Liver (tissue), 9 donors: ENCODE data around the gene RBM27. TPM values are rescaled to one million over a fixed set of nuclear protein-coding genes. Genes with fewer than 3 reads are reported as not detected.
"Not testable (repeated sequence)": the region's sequence is repeated elsewhere in the genome, so short reads cannot be mapped to it uniquely, and the experiment has no call there.

Experiments used
- DNase-seq: peaks from one replicate; pipeline ENCODE4 v3.0.0-alpha.2; 2017; ENCODE audit warnings: low spot score
- H3K27ac ChIP-seq, 2 donors: one replicate each; pipeline ENCODE4 v1.7.0; 2013; ENCODE audit warnings: inconsistent platforms in 2 of 2, low read length in 2 of 2, control low read depth in 1 of 2, low read depth in 1 of 2, mild to moderate bottlenecking in 1 of 2
- H3K27me3 ChIP-seq, 4 donors: one replicate each; pipeline versions ENCODE4 v1.6.1 to v1.7.0; 2013; ENCODE audit warnings: low read length in 3 of 4, inconsistent platforms in 1 of 4, mild to moderate bottlenecking in 1 of 4, moderate library complexity in 1 of 4; ENCODE audit not compliant: control insufficient read depth in 4 of 4, insufficient read depth in 4 of 4
- H3K36me3 ChIP-seq, 4 donors: one replicate each; pipeline versions ENCODE4 v1.6.1 to v1.7.0; 2013; ENCODE audit warnings: low read length in 3 of 4, mild to moderate bottlenecking in 3 of 4, low read depth in 1 of 4, moderate library complexity in 1 of 4; ENCODE audit not compliant: control insufficient read depth in 4 of 4, insufficient read depth in 3 of 4
- H3K4me1 ChIP-seq, 4 donors: one replicate each; pipeline versions ENCODE4 v1.6.1 to v1.7.0; 2013; ENCODE audit warnings: low read length in 3 of 4, mild to moderate bottlenecking in 3 of 4, moderate library complexity in 1 of 4; ENCODE audit not compliant: control insufficient read depth in 4 of 4, insufficient read depth in 4 of 4
- H3K4me3 ChIP-seq, 3 donors: one replicate each; pipeline versions ENCODE4 v1.6.1 to v1.7.0; 2013; ENCODE audit warnings: low read length in 3 of 3, control low read depth in 1 of 3, low read depth in 1 of 3, mild to moderate bottlenecking in 1 of 3
- H3K9ac ChIP-seq, 2 donors: one replicate each; pipeline ENCODE4 v1.7.0; 2013; ENCODE audit warnings: low read length in 2 of 2, mild to moderate bottlenecking in 2 of 2, moderate library complexity in 2 of 2, control low read depth in 1 of 2, low read depth in 1 of 2
- H3K9me3 ChIP-seq, 4 donors: one replicate each; pipeline versions ENCODE4 v1.6.1 to v1.7.0; 2013; ENCODE audit warnings: low read length in 3 of 4; ENCODE audit not compliant: control insufficient read depth in 4 of 4
- ATF3 ChIP-seq: IDR thresholded peaks from 2 replicates; pipeline ENCODE4 v1.6.1; 2016; ENCODE audit warnings: antibody characterized with exemption
- CTCF ChIP-seq: fragments of 150-350 bp; IDR thresholded peaks from 2 replicates; pipeline ENCODE4 v1.5.1; 2017; ENCODE audit warnings: improper control_type of control experiment, low read depth, low read length; ENCODE audit not compliant: missing input control
- EGR1 ChIP-seq, 2 donors: IDR thresholded peaks; 2 replicates each; pipeline ENCODE4 v1.6.1; 2016 to 2018; ENCODE audit warnings: antibody characterized with exemption in 2 of 2, low read depth in 2 of 2
- FOXA1 ChIP-seq: IDR thresholded peaks from 2 replicates; pipeline ENCODE4 v1.6.1; 2016; ENCODE audit warnings: antibody characterized with exemption
- FOXA2 ChIP-seq: IDR thresholded peaks from 2 replicates; pipeline ENCODE4 v1.6.1; 2016; ENCODE audit warnings: antibody characterized with exemption
- GABPA ChIP-seq, 2 donors: IDR thresholded peaks in 1 of 2; conservative IDR thresholded peaks in 1 of 2; 2 replicates each; pipeline ENCODE4 v1.6.1; 2016; ENCODE audit warnings: antibody characterized with exemption in 2 of 2, mild to moderate bottlenecking in 1 of 2, moderate library complexity in 1 of 2
- HNF4G ChIP-seq: IDR thresholded peaks from 2 replicates; pipeline ENCODE4 v1.6.1; 2016; ENCODE audit warnings: antibody characterized with exemption
- JUND ChIP-seq, 2 donors: IDR thresholded peaks; 2 replicates each; pipeline ENCODE4 v1.6.1; 2016; ENCODE audit warnings: antibody characterized with exemption in 2 of 2
- MAX ChIP-seq: IDR thresholded peaks from 2 replicates; pipeline ENCODE4 v1.6.1; 2016; ENCODE audit warnings: antibody characterized with exemption
- NR2F2 ChIP-seq: IDR thresholded peaks from 2 replicates; pipeline ENCODE4 v1.6.1; 2016; ENCODE audit warnings: antibody characterized with exemption
- RAD21 ChIP-seq, 2 donors: IDR thresholded peaks; 2 replicates each; pipeline ENCODE4 v1.6.1; 2016; ENCODE audit warnings: antibody characterized with exemption in 2 of 2, mild to moderate bottlenecking in 2 of 2
- REST ChIP-seq: IDR thresholded peaks from 2 replicates; pipeline ENCODE4 v1.6.1; 2016; ENCODE audit warnings: antibody characterized with exemption, mild to moderate bottlenecking
- RXRA ChIP-seq, 2 donors: IDR thresholded peaks; 2 replicates each; pipeline ENCODE4 v1.6.1; 2017 to 2018; ENCODE audit warnings: antibody characterized with exemption in 2 of 2, mild to moderate bottlenecking in 1 of 2
- SP1 ChIP-seq: IDR thresholded peaks from 2 replicates; pipeline ENCODE4 v1.6.1; 2018; ENCODE audit warnings: antibody characterized with exemption, mild to moderate bottlenecking
- TAF1 ChIP-seq: conservative IDR thresholded peaks from 2 replicates; pipeline ENCODE4 v1.6.1; 2016; ENCODE audit warnings: antibody characterized with exemption, mild to moderate bottlenecking
- YY1 ChIP-seq: IDR thresholded peaks from 2 replicates; pipeline ENCODE4 v1.6.1; 2016; ENCODE audit warnings: antibody characterized with exemption, mild to moderate bottlenecking
- WGBS: extraction: QIAGEN DNeasy Blood & Tissue Kit; methylation state at CpG from one replicate; pipeline ENCODE4 v1.1.7; 2013; 5-methylcytosine and 5-hydroxymethylcytosine counted together
- polyA plus RNA-seq, 2 donors: library from polyadenylated mRNA; stranded (reverse) in 1 of 2; unstranded in 1 of 2; fragments of 200-250 nt in 1 of 2; fragments of >200 nt in 1 of 2; fragmentation: Nextera tagmentation in 1 of 2; extraction: Ambion mirVana in 1 of 2; gene quantifications; one replicate each; pipeline versions ENCODE4 v1.2.1 to v1.2.3, GENCODE V29; 2013 to 2015
- total RNA-seq, 2 donors: library from RNA; depleted of rRNA; stranded (reverse); fragments of >200 nt; gene quantifications; one replicate each; pipeline ENCODE4 v1.2.3, GENCODE V29; 2014
- donor health status: healthy.
- donor health status: healthy.
- donor health status: healthy.
- donor health status: healthy.
- donor health status: healthy.

Gene RBM27
- total and polyA plus RNA-seq, 4 donors, result 2.7 to 16.7 (median 9.7) TPM

GRCh38 chr5:146209714-146210113 is 6.3 kb downstream of the RBM27 start:
- Histone ChIP-seq H3K27ac (no peak overlapping the region), H3K9me3 (no peaks in the 10 kb centered on the region), H3K4me3 (no peak overlapping the region), H3K27me3 (no peaks in the 10 kb centered on the region), H3K9ac (no peak overlapping the region), H3K36me3 (no peaks in the 10 kb centered on the region), H3K4me1 (peaks cover 5 to 33% (median 11%) of the 10 kb centered on the region in 4 donors)
- DNase-seq, result no peak
- 91% methylated on average over 2 of the region's 2 CpGs for WGBS
- no peak for TF ChIP-seq YY1
- TF ChIP-seq NR2F2, result no peak
- no peak for TF ChIP-seq SP1
- no peak for TF ChIP-seq REST
- no peak for TF ChIP-seq MAX
- TF ChIP-seq RXRA (IDR thresholded peaks at IDR 0.05), result no peak
- TF ChIP-seq CTCF, result no peak
- TF ChIP-seq FOXA2, result no peak
- no peak for TF ChIP-seq GABPA (IDR thresholded peaks at IDR 0.05 in 1 of 2, conservative IDR thresholded peaks at IDR 0.05 in 1 of 2)
- no peak for TF ChIP-seq TAF1
- TF ChIP-seq HNF4G, result no peak
- TF ChIP-seq FOXA1, result no peak
- TF ChIP-seq JUND (IDR thresholded peaks at IDR 0.05), result no peak
- no peak for TF ChIP-seq EGR1 (IDR thresholded peaks at IDR 0.05; ENCODE audit: low read depth in 2 of 2)

- H3K27ac ChIP-seq, H3K4me3 ChIP-seq, H3K36me3 ChIP-seq, DNase-seq, H3K9ac ChIP-seq, H3K9me3 ChIP-seq, H3K27me3 ChIP-seq: not testable (repeated sequence)
- WGBS, result 95% methylated on average over 13 of the region's 13 CpGs
- H3K4me1 ChIP-seq, result peaks cover 2 to 29% (median 5%) of the 10 kb centered on the region in 4 donors
Measured at GRCh38 chr5:146210810-146211209, 7.4 kb downstream of the RBM27 start.

- H3K9ac ChIP-seq, result no peak overlapping the region
- H3K36me3 ChIP-seq, result no peaks in the 10 kb centered on the region
- 61% methylated on average over 4 of the region's 4 CpGs for WGBS
- no peaks in the 10 kb centered on the region for H3K9me3 ChIP-seq
- no peaks in the 10 kb centered on the region for H3K27me3 ChIP-seq
- H3K4me1 ChIP-seq, result peaks cover under 1 to 22% (median 4%) of the 10 kb centered on the region in 4 donors
- no peak overlapping the region for H3K27ac ChIP-seq
- H3K4me3 ChIP-seq, result no peak overlapping the region
- DNase-seq, result no peak
- no peak for TF ChIP-seq ATF3
- peak; percentile 22 for TF ChIP-seq HNF4G
- TF ChIP-seq REST, result no peak
- TF ChIP-seq YY1, result no peak
- TF ChIP-seq FOXA2, result no peak
- TF ChIP-seq GABPA (IDR thresholded peaks at IDR 0.05 in 1 of 2, conservative IDR thresholded peaks at IDR 0.05 in 1 of 2), result no peak
- peak; percentile 18 for TF ChIP-seq SP1
- no peak for TF ChIP-seq RAD21 (IDR thresholded peaks at IDR 0.05)
- no peak for TF ChIP-seq FOXA1
- no peak for TF ChIP-seq EGR1 (IDR thresholded peaks at IDR 0.05; ENCODE audit: low read depth in 2 of 2)
- no peak for TF ChIP-seq TAF1
- TF ChIP-seq MAX, result no peak
Measured at GRCh38 chr5:146213210-146213826, 9.9 kb downstream of the RBM27 start.
